Stimulated activated CD4-positive, alpha-beta T cell treated with anti-CD3 and anti-CD28 coated beads, Interleukin-15, amount 100 ng/mL, for 1 hour (primary cell): ENCODE results near the gene BTN2A1.
"Not testable (repeated sequence)": the region's sequence is repeated elsewhere in the genome, so short reads cannot be mapped to it uniquely, and the experiment has no call there.

Source experiments
- DNase-seq, 2 donors: peaks; one replicate each; pipeline ENCODE4 v3.0.0-alpha.2; 2020; ENCODE audit warnings: low read depth in 1 of 2, low spot score in 1 of 2

BTN2A1 gene

DNA sequence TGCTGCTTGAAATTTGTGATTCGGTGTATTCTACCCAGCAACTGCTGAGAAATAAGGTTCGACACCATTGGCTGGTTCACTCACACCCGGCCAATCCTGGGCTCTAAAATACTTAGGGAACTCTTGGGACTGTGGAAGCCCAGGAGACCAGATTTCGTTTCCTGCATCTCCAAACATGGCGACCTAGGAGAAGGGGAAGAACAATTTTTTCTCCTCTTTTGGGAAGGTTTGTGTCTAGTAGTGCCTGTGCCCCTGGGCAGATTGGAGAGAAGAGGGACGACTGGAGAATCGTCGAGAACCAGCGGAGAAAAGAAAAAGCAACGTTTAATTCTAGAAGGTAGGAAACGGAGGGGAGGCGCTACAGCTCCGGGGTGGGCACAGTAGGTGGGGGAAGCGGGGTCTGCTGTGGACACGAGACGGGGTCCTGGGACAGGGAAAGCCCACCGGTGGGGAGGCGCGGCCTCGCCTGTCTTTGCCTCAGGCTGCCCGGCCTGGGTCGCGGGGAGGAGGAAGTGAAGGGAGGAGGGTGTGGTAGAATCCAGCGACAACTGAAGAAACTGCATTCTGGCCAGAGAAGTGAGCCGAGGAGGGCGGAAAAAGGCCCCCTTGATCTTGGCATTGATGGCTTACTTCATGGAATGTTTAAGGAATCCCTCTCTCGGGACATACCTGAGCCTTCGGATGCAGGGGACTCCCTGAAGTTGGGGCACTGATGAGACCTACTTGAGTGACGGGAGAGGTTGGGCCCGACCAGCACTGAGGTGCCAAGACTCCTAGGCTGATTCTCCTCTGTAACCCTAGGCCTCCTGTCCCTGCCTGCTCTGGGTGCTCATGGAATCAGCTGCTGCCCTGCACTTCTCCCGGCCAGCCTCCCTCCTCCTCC lies at the start of gene BTN2A1:
TSS of gene BTN2A1 (plus strand) at position 150 of the 883 bp plus-strand sequence. CDS start at position 832, 682 bp downstream.
- peak; percentile 16 to 31 for DNase-seq

DNA sequence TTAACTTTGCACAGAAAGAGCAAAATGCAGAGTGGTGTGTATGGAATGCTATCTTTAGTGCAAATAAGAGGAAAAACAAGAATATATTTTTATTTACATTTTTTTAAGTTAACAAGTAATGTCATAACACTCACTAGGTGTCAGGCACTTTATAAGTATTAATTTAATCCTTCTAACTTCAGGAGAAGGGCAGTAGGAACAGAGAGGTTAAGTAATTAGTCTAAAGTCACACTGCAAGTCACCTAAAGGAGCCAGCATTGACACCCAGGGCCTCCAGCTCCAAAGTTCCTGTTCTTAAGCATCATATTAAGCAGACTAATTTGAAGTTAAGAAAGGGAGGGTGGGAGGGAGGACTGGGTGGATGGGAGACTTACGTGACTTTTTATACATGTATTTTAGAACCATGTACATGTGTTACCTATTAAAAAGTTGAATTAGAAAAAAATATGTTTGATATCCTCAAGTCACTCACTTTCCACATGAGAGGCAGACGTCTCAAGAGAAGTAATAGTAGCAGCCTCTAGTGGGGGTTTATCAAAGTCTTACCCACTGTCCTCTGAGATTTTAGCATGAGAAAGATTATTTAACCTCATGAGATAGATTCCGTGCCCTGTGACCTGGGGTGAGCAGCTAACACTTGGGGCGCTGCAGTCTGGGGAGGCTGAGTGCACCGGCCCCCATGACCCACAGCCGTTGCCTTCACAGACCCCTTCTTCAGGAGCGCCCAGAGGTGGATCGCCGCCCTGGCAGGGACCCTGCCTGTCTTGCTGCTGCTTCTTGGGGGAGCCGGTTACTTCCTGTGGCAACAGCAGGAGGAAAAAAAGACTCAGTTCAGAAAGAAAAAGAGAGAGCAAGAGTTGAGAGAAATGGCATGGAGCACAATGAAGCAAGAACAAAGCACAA lies 48.7 kb upstream of the BTN2A1 start:
- no peak for DNase-seq

DNA sequence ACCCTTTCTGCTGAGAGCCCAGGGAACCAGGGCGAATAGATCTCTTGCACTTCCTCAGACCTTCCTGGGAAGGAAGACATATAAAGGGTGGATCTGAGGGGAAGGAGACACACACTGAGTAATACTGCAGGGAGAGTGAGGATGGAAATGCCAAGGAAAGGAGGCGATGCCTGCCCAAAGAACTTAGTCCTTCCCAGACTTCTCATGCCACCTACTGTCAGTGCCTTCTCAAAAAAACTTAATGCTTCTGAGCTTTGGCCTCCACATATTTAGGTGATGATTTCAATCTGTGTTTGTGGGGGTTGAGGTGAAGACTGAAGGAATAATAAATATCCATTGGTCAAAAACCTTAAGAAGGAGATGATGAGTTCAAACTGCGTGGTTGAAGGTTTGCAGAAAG lies 46.0 kb upstream of the BTN2A1 start:
- DNase-seq: no peak

DNA sequence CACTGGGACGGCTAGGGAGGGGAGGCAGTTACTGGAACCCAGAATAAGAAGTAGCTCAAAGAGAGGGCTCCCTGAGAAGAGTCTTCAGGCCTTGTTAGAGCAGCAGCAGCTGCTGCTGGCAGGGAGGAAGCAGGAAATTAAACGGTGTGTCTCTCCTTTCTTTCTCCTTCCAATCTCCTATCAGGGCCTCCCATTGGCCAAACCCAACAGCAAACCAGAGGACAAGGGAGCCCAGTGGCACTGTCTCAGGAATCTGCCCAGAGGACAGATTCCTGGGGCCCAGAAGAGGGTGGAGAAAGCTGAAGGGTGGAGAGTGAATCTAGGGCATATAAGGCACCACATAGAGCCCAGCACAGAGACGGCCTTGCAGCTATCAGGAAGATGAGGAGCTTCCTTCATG lies 45.5 kb upstream of the BTN2A1 start:
- DNase-seq: no peak

DNA sequence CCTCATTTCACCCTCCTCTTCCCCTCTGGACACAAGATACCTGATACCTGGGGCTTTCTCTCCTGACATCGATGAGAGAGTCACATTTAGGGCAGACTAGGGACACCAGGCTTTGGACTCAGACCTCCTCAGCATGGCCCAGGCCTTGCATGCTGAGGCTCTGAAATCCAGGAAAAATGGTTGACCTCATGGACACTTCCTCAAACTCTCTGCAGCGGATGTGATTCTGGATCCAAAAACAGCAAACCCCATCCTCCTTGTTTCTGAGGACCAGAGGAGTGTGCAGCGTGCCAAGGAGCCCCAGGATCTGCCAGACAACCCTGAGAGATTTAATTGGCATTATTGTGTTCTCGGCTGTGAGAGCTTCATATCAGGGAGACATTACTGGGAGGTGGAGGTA lies 44.8 kb upstream of the BTN2A1 start:
- no peak for DNase-seq

DNA sequence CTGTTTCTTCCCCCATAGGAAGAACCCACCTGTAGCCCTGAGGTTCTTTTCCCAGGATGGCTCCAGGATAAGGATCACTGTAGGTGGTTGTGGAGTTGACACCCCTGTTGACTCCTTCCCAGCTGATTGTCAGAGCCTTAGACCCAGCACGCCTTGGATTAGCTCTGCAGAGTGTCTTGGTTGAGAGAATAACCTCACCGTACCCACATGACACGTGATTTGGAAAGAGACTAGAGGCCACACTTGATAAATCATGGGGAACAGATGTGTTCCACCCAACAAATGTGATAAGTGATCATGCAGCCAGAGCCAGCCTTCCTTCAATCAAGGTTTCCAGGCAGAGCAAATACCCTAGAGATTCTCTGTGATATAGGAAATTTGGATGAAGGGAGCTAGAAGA lies 43.5 kb upstream of the BTN2A1 start:
- DNase-seq: no peak

DNA sequence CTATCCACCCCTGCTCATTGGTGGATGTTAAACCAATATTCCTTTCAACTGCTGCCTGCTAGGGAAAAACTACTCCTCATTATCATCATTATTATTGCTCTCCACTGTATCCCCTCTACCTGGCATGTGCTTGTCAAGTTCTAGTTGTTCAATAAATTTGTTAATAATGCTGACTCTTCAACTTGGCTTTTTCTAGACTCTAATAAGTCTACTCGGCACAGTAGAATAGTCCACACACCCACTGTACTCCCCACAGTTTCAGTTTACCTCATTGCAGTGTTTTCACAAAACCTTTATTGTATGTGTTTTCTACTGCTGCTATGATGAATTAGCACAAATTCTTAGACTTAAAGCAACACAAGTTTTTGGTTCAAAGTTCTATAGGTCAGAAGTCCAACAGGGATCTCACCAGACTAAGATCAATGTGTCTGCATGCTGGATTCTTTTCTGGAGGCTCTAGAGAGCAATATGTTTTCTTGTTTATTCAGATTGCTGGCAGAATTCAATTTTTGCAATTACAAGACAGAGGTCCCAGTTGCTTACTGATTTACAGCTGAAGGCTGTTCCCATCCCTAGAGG lies 42.6 kb upstream of the BTN2A1 start:
- no peak for DNase-seq

DNA sequence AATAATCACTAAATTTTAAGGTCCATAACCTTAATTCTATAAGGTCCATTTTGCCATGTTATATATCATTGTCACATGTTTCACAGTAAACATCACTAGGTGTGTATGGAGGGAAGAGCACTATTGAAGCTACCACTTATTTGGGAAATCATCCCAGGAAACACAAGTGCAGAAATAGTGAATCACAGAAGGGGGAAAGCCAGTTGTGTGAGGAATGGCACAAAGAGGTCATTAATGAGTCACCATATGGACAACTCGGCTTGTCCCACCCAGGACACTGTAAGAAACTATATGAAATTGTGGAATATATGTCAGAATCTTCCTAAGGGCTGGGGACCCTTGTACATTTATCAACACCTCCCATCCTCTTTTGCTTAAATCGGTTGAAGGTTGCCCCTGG lies 42.0 kb upstream of the BTN2A1 start:
- DNase-seq: no peak

DNA sequence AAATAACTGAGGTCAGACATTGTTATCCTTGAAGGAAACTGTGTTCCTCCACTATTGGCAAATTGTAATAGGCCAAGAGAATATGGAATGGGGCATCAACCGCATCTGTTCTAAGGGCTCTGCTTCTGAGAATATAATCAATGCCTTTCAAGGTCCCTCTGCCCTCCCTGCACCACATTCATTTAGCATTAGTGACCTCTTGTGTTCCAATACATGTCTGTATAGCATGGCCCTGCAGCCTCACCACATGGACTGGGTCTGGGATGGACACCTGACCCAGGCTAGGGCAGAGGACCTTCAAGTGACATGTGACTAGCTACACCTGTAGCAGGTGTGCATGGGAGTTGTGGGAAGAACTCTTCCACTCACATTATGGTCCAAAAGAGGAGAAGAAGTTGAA lies 41.5 kb upstream of the BTN2A1 start:
- DNase-seq: no peak

DNA sequence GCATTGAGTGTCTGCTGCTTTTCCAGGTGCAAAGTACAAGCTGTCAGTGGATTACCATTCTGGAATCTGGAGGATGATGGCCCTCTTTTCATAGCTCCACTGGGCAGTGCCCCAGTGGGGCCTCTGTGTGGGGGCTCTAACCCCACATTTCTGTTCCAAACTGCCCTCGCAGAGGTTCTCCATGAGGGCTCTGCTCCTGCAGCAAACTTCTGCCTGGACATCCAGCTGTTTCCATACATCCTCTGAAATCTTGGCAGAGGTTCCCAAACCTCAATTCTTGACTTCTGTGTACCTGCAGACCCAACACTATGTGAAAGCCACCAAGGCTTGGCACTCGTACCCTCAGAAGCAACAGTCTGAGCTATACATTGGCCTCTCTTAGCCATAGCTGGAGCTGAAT lies 39.7 kb upstream of the BTN2A1 start:
- DNase-seq: not testable (repeated sequence)

DNA sequence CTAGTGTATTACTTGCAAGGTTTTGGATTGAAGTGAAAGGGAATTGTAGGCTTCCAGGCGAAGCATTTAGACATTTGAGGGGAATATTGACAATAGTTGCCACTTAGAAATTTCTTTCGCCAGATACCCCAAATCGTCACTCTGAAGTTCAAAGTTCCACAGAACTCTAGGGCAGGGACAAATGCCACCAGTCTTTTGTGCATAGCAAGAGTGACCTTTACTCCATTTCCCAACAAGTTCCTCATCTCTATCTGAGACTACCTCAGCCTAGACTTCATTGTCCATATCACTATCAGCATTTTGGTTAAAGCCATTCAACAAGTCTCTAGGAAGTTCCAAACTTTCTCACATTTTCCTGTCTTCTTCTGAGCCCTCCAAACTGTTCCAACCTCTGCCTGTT lies 39.0 kb upstream of the BTN2A1 start:
- DNase-seq: not testable (repeated sequence)

DNA sequence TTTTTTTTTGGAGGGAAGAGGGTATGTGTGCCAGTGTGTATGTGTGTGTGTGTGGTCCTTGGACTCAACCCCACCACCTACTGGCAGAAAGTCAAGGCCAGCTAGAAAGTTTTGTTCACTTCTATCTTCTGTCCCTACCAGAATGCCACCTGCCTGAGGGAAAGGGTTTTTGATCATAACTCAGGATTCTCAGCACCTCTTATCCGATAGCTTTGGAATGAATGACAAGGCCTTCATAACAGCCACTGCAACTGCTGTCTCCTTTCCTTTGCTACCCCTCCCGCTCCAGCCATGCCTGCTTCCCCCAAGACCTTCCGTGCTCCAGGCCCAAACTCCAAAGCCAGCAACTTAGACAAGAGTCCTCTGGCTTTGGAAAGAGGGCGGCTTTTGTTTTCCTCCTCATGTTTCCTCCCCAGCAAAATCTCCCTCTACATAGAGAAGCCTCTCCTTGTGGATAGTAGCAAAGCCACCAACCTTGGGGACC lies 37.0 kb upstream of the BTN2A1 start:
- DNase-seq: no peak

DNA sequence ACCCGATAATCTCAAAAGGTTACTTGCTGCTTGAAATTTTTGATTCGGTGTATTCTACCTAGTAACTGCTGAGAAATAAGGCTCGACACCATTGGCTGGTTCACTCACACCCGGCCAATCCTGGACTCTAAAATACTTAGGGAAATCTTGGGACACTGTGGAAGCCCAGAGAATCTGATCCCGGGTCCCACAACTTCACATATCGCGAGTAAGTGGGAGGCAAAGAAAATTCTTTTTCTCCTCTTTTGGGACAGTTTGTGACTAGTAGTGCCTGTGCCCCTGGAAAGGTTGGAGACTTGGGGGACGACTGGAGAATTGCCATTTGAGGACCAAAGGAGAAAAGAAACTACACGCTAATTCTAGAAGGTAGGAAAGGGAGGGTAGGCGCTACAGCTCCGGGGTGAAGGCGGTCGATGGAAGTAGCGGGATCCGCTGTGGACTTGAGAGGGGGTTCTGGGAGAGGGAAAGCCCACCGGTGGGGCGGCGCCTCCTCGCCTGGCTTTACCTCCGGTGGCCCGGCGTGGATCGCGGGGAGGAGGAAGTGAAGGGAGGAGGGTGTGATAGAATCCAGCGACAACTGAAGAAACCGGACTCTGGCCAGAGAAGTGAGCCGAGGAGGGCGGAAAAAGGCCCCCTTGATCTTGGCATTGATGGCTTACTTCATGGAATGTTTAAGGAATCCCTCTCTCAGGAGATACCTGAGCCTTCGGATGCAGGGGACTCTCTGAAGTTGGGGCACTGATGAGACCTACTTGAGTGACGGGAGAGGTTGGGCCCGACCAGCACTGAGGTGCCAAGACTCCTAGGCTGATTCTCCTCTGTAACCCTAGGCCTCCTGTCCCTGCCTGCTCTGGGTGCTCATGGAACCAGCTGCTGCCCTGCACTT lies 36.3 kb upstream of the BTN2A1 start:
- DNase-seq: peak; percentile 8 to 9

DNA sequence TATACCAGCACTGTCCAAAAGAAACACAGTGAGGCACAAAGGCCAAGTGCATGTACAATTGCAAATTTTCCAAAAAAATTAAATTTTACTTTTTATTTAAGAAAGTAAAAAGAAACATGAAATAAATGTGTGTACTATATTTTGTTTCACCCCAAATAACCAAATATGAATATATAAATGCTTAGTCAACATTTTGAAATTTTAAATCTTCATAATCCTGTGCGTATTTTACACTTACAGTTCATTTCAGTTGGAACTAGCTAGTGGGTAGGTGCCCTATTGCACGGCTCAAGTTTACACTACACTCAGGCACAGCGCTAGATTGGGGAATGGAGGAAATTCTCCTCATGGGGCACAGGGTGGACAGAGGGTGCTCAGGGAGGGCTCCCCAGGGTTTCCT lies 35.4 kb upstream of the BTN2A1 start:
- DNase-seq: no peak

DNA sequence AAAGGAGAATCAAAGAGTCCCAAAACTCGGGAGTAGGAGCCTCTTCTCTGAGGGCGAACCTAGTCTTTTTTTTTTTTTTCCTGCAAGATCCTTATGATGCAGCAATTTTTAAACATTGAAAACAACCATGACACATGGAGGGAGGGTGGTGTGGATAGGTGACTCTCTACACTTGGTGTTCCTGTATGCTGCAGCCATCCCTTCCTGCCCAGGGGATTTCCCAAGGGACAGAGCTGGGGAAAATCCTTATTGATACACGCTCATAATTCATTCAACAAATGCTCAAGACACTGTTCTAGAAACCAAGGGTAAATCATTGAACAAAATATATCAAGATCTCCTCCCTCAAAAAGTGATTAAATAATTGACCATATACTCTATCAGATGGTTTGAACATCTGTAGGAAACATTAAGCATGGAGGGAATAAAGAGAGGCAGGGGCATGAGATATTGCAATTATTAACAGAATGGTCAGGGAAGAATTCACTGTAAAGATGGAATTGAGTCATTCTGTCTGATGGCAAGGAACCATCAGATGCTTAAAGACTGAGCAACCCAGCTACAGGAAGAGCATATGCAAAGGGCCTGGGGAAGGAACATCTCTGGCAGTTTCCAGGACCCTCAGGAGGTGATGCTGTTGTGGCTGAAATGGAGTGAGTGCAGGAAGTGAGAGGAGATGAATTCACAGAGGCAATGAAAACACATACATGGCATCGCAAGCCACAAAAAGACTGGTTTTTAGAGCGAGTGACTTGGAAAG lies 30.9 kb upstream of the BTN2A1 start:
- DNase-seq: no peak

DNA sequence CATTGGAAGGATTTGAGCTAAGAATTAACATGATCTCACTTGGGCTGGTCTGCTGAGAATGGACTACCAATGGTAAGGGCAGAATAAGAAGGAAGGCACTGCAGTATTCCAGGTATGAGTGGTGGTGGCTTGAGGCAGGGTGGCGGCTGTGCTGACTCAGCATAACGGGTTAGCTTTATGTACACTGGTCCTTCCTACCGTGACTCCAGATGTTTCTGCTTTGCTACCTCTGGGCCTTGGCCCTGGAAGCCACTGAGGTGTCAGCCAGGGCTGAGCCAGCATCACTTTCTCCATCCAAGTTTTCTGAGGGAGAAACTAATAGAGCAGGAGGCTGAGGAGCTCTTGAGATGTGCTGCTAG lies 30.3 kb upstream of the BTN2A1 start:
- DNase-seq: no peak

DNA sequence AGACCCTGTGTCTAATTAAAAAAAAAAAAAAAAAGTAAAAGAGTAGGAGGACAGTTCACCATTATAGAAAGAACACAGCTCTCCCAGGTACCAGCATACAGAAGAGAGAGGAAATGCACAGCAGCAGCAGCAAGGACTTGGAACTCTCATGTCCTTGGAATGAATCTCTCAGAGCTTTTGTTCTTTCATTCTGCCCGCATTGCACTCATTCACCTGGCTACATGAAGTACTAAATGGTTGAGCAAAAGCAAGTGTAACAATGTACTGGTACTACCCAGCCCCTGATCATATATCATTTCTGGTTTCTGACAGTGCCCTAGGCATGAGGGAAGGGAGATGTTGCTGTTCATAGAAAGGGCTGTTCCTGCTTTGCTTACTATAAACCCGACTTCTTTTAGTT lies 29.5 kb upstream of the BTN2A1 start:
- DNase-seq: no peak

DNA sequence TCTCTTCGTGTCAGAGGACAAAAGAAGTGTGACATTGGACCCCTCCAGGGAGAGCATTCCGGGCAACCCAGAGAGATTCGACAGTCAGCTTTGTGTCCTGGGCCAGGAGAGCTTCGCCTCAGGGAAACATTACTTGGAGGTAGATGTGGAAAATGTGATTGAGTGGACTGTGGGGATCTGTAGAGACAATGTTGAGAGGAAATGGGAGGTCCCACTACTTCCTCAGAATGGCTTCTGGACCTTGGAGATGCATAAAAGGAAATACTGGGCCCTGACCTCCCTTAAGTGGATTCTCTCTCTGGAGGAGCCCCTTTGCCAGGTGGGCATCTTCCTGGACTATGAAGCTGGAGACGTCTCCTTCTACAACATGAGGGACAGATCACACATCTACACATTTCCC lies 27.0 kb upstream of the BTN2A1 start:
- no peak for DNase-seq

DNA sequence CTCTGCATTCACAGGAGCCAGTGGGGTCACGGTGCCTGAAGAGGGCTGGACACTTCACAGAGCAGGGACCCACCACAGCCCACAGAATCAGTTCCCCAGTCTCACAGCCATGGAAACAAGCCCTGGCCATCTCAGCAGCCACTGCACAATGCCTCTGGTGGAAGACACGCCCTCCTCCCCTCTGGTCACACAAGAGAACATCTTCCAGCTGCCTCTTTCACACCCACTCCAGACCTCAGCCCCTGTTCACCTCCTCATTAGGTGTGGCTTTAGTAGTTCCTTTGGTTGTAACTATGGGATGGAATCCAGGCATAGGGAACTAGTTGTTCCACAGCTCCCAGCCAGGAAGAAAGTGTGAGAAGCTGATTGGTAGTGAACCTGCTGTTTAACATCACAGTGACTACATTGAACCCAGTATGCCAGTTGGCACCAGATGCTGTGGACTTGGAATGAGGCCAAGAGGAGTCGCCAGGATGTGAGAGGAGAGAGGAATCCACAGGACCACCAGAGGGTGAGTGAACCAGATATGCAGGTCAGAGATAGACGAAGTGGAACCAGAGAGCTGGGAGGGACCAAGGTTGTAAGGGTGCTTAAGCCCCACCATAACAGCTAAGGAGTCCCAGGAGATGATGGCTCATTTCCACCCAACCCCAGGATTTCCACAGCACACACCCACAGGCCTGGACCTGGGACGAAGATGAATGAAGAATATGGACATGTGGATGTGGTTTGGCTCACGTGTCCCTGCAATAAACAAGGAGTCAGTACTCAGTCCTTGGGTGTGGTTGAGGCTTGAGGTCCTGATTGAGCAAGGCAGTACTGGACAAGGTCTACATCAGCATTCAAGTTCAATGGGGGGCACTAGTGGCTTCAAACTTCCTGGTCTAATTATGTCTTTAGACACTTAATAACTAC lies 26.2 kb upstream of the BTN2A1 start:
- no peak for DNase-seq
